Activated CD4-positive, alpha-beta T cell treated with anti-CD3 and anti-CD28 coated beads for 4 hours (primary cell): ENCODE measurements around the gene ADGRG3.

Experiments used
- DNase-seq, 2 donors: peaks; one replicate each; pipeline ENCODE4 v3.0.0-alpha.2; 2020

ADGRG3 gene

DNA sequence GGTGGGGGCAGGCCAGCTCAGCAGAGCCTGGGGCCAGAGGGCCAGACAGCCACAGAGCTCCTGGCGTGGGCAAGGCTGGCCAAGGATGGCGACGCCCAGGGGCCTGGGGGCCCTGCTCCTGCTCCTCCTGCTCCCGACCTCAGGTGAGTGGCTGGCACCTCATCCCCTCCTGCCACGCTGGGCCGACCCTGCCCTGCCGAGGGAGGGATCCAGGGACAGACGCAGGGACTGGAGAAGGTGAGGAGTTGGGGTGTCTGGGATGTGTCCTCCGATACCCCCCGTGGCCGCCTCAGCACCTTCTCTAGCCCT lies at the start of gene ADGRG3:
Gene ADGRG3, plus strand, starts transcription at position 44 of the 309 bp plus-strand sequence. Its CDS starts 42 bp downstream, at position 86.
- DNase-seq = no peak

- no peak for DNase-seq
Measured at GRCh38 chr16:57619133-57619605, 48.9 kb upstream of the ADGRG3 start.

DNA sequence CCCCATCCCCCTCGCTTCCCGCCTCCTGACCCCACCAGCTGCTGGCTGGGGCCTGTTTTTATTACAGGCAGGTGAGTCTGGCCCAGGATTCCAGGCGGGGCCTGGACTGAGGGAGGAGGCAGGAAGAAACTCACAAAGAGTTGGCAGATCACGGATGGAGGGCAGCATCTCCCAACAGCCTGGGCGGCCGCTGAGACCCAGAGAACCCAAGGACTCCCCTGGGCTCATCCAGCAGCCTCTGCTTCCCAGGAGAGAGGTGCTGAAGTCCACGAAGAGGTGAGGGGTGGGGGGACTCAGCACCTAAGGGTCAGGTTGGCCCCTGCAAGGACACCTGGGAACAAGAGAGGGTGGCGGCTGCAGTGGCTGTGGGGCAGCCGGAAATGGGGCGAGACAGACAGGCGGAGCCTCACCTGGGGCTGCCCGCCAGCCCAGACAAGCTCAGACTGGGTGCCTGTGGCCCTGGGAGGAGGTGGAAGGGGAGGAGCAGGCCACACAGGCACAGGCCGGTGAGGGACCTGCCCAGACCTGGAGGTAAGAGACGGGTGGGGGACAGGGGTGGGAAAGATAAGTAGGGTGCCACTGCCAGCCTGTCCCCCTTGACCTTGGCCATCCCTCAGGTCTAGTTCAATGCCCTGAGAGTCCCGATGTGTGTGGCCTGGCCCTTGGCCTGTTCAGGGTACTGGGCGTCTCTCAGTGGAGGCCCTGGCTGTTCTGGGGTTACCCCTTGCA lies 48.3 kb upstream of the ADGRG3 start:
- DNase-seq = no peak

GRCh38 chr16:57620335-57621231 lies 47.5 kb upstream of the ADGRG3 start:
- no peak for DNase-seq

GRCh38 chr16:57621521-57622271 lies 46.4 kb upstream of the ADGRG3 start:
- DNase-seq = no peak

DNA sequence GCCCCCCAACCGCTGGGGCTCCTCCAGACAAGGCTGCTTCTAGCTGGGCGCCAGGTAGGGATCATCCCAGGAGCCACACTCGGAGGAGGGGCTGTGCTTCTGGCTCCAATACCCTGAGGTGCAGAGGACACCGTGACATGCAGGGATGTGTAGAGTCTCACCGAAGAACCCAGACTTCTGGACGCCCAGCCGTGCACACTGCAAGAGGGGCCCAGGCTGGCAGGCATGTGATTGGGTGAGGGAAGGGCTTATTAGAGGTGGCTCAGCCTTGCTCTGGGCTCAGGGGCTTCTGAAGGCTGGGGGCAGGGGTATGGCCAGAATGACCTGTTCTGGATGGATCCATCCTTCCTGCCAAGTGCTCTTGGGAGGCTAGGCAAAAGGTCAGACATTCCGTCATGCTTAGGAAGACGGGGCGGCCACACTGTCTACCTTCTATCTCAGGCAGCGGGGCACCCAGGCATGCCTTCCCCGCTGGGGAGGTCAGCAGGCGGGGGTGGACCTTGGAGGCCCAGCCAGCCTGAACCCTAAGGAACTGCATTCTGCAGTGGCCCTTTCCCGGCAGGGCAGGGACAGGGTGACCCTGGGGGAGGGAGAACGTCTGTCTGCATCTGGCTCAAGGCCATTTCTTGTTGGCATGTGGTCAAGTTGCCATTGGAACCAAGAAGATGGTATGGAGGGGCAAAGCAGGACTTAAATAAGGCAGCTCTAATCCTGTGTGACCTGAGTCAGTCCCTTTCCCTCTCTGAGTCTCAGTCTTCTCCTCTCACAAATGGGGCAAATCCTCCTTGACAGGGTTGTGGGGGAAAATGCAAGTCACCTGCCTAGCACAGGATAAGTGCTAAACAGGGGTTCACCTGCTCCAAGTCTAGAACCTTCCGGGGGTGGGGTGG lies 45.5 kb upstream of the ADGRG3 start:
- no peak for DNase-seq

DNA sequence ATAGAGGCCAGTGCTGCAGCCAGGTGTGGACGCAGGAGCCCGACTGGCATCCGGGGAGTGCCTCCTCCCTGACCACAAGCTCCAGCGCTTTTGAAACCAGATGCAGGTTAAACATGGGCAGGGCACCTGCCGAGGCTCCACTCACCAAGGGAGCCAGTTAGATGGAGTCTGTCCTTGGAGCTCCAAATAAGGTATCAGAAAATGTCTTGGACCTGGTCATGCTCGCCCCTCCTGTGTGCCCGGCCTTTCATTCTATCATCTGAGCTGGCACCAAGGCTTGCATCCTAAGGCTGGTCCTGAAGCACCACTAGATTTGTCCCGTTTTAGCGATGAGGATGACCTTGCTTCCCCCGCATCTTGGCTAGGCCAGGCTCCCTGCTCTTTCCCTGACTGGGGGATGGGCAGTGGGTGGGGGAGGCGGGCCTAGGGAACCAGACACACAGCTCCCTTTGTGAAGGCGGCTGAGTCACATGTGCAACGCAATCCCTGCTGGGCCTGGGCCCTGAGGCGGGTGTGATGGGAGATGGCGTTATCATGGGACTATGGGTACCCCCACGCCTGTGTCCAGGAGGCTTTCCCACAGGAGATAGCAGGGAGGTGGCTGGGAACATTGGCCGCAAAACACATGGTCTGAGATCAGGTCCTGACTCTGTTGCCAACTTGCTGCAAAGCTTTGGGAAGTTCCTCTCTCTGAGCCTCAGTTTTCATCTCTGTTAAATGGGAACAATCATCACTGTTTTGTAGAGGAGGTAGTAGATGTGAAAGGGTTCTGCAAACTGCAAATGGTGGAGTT lies 44.7 kb upstream of the ADGRG3 start:
- DNase-seq = no peak

GRCh38 chr16:57624044-57624688 lies 43.9 kb upstream of the ADGRG3 start:
- DNase-seq = no peak

GRCh38 chr16:57624806-57625500 lies 43.2 kb upstream of the ADGRG3 start:
- no peak for DNase-seq

- no peak for DNase-seq
Measured at GRCh38 chr16:57626420-57627170, 41.5 kb upstream of the ADGRG3 start.

DNA sequence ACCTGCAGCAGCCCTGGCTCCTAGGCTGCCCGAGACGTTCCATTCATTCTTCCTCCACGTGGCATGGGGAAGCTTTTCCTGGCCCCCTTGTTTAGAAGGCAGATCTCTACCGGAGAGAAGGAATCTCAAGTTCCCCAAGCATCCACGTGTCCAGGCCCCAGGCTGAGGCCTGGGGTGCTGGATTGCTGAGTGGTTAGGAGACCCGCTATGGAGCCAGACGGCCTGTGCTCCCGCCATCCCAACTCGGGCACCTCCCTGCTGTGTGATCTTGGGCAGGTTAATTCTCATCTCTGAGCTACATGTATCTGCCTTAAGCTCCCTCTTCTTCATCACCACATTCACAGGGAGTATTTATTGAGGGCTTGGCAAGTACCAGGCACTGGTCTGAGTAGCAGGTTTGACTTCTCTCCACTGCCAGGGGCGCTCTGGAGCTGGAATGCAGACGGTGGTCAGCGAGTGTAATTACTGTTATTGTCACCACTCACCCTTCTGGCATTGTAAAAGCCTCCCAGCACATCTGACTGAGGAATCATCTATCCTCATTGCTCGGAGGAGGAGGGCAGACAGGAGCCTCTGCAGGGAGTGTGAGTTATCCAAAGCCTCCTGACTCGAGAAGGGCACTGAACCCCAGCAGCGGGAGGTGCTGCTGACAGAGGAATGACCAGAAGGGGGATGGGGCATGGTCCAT lies 40.8 kb upstream of the ADGRG3 start:
- no peak for DNase-seq

DNA sequence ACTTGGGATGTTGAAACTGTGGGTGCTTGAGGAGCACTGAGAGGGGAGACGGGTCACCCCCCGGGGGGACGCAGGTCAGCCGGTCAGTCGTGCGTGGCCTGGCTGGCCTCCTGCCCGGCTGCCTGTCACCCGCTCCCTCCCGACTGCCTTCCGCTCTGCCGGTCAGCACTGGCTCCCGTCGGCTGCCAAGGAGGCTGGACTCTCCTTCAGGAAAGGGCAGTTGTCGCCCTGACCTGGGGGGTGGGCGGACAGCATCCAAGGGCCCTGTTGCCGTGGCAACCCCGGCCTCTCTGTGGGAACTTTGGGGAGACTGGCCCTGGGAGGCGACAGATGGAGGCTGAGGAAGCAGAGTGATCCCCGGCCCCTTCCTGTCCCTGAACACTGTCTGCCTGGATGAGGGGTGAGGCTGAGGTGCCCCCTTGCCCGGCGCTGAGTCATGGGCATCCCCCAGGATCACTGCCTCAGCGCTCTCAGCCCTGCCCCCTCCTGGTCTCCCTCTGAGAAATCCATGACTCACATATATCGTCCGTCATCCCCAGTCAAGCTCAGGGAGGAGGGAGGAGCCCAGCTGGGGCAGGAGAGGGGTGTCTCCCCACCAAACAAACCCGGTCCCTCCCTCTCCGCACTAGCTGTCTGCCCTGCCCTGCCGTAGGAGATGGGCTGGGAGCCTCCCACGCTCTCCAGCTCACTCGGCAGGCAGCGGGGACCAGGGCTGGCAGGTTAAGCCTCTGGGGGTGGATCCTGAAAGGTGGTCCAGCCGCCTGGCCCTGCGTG lies 39.9 kb upstream of the ADGRG3 start, which contains the start of gene ADGRG1:
Gene ADGRG1, plus strand, starts transcription at position 623 of the 774 bp plus-strand sequence. CDS start 21,658 bp downstream, outside the sequence.
- peak; percentile 23 to 28 for DNase-seq

GRCh38 chr16:57628783-57629293 lies 39.3 kb upstream of the ADGRG3 start:
- DNase-seq = no peak

GRCh38 chr16:57629516-57630406 lies 38.3 kb upstream of the ADGRG3 start:
- no peak for DNase-seq

GRCh38 chr16:57630407-57630797 lies 37.7 kb upstream of the ADGRG3 start:
- DNase-seq = no peak
